Measurements from ENCODE around the gene CEP112.

- no peak for TF ChIP-seq CTCF (IDR thresholded peaks at IDR 0.05)
- TF ChIP-seq POLR2A (IDR thresholded peaks at IDR 0.05) = no peak
- TF ChIP-seq EP300 (IDR thresholded peaks at IDR 0.05; ENCODE audit: low read depth) = no peak
- TF ChIP-seq POLR2AphosphoS5 (IDR thresholded peaks at IDR 0.05) = no peak
Observed at GRCh38 chr17:65841089-65841488, 350.8 kb downstream of the CEP112 start.
